Measurements from ENCODE around the gene PRMT7. TPM values are rescaled to one million over a fixed set of nuclear protein-coding genes. Genes with fewer than 3 reads are reported as not detected.

Gene PRMT7
- polyA plus RNA-seq, 1 donor (not counting 4 experiments of a cell fraction or from before 2014, with no cell fraction given) = 27.4 TPM

DNA sequence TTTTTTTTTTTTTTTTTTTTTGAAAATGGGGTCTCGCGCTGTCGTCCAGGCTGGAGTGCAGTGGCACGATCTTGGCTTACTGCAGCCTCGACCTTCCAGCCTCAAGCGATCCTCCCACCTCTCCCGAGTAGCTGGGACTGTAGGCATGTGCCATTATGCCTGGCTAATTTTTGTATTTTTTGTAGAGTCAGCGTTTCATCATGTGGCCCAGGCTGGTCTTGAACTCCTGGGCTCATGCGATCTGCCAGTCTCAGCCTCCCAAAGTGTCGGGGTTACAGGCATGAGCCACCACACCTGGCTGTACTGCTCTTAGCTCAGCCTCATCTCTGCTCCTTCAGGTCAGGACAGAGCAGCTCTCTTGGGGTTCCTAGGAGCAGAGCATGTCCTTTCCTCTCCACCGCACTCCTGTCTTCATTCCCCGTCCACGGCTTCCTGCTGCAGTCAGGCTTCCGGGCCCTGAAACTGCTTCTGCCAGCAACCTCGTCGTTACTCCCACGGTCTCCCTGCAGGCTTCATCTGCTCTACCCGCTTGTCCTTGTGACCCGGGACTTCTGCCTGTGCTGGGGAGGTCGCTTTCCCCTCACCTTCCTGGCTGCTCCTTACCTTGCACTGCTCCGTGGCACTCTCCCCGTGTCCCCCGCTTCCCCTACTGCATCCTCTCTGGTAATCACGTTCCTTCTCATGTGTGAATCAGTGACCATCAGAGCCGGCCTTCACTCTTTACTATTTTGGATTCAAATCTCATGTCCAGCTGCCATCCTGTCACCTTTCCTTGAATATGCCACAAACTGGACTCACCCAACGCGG is 38.0 kb downstream of the PRMT7 start:
- H3K9ac ChIP-seq (ENCODE audit: control insufficient read depth, extremely low read depth, insufficient read depth, low read length) = no peak overlapping the region
- dilution Hi-C loops (cut with MboI; ENCODE audit: extremely low pct_ligation_motif_present, low sequenced_read_pairs) = no loop called here
- H2AFZ ChIP-seq (ENCODE audit: control insufficient read depth, low read length) = no peak overlapping the region
- H3K27ac ChIP-seq (ENCODE audit: control insufficient read depth, insufficient read depth, low read length) = no peak overlapping the region
- FAIRE-seq = no peak
- peaks cover 7% of the 10 kb centered on the region for H3K4me1 ChIP-seq (ENCODE audit: control insufficient read depth, extremely low read depth, insufficient read depth, low read length)
- no peak overlapping the region for H3K4me2 ChIP-seq (ENCODE audit: control insufficient read depth, extremely low read depth, insufficient read depth, low read depth, low read length)
- TF ChIP-seq, protein P1, sequence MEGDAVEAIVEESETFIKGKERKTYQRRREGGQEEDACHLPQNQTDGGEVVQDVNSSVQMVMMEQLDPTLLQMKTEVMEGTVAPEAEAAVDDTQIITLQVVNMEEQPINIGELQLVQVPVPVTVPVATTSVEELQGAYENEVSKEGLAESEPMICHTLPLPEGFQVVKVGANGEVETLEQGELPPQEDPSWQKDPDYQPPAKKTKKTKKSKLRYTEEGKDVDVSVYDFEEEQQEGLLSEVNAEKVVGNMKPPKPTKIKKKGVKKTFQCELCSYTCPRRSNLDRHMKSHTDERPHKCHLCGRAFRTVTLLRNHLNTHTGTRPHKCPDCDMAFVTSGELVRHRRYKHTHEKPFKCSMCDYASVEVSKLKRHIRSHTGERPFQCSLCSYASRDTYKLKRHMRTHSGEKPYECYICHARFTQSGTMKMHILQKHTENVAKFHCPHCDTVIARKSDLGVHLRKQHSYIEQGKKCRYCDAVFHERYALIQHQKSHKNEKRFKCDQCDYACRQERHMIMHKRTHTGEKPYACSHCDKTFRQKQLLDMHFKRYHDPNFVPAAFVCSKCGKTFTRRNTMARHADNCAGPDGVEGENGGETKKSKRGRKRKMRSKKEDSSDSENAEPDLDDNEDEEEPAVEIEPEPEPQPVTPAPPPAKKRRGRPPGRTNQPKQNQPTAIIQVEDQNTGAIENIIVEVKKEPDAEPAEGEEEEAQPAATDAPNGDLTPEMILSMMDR (optimal IDR thresholded peaks at IDR 0.05 in 1 of 3, IDR thresholded peaks at IDR 0.05 in 1 of 3, conservative IDR thresholded peaks at IDR 0.05 in 1 of 3; ENCODE audit: extremely low read depth in 1 of 3, insufficient read depth in 2 of 3, low read length in 3 of 3) = no peak
- TF ChIP-seq EZH2 (IDR thresholded peaks at IDR 0.05; ENCODE audit: low read length) = no peak
- no peak overlapping the region for H3K4me3 ChIP-seq (ENCODE audit: control insufficient read depth in 2 of 3, extremely low read depth in 1 of 3, insufficient read depth in 2 of 3, low read depth in 1 of 3, low read length in 3 of 3)
- H3K79me2 ChIP-seq (ENCODE audit: control insufficient read depth, insufficient read depth, low read length) = no peaks in the 10 kb centered on the region
- no peak for DNase-seq (ENCODE audit: low read depth, low spot score)
- no peaks in the 10 kb centered on the region for H3K27me3 ChIP-seq (ENCODE audit: control insufficient read depth, extremely low read depth, insufficient read depth, low read length)
- no peaks in the 10 kb centered on the region for H3K9me1 ChIP-seq (ENCODE audit: control insufficient read depth, extremely low read depth, insufficient read depth, low read length)
- H3K9me3 ChIP-seq (ENCODE audit: control insufficient read depth, low read depth, low read length) = no peaks in the 10 kb centered on the region
- H3K36me3 ChIP-seq (ENCODE audit: control insufficient read depth in 2 of 2, extremely low read depth in 1 of 2, insufficient read depth in 2 of 2, low read length in 2 of 2) = peaks cover 18 to 34% of the 10 kb centered on the region in 2 experiments
- H4K20me1 ChIP-seq (ENCODE audit: control insufficient read depth, extremely low read depth, insufficient read depth, low read length) = peaks cover 4% of the 10 kb centered on the region

DNA sequence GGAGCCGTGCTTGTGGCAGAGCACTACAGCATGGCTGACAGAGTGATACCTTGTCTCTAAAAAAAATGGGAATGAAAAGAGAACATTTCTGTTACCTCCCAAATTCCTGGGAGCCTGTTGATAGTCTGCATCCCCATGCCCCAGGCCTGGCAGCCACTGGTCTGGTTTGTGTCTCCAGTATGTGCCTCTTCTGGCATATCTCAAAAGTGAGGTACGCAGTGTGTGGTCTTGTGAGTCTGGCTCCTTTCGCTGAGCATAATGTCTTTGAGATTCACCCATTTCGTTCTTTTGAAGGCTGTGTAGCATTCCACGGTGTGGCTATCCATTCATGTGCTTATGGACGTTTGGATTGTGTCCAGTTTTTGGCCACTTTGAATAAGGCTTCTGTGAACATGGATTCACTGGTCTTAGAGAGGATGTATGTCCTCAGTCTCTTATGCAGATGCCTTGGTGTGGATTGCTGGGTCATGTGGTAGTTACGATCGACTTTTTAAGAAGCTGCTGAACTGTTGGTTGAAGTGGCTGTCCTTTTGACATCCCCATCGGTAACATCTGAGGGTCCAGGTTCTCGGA is 39.1 kb downstream of the PRMT7 start:
- Histone ChIP-seq H2AFZ (ENCODE audit: control insufficient read depth, low read length) (no peak overlapping the region), H3K9me1 (ENCODE audit: control insufficient read depth, extremely low read depth, insufficient read depth, low read length) (no peaks in the 10 kb centered on the region), H4K20me1 (ENCODE audit: control insufficient read depth, extremely low read depth, insufficient read depth, low read length) (peaks cover 4% of the 10 kb centered on the region), H3K27me3 (ENCODE audit: control insufficient read depth, extremely low read depth, insufficient read depth, low read length) (no peaks in the 10 kb centered on the region), H3K4me1 (ENCODE audit: control insufficient read depth, extremely low read depth, insufficient read depth, low read length) (peaks cover 7% of the 10 kb centered on the region), H3K79me2 (ENCODE audit: control insufficient read depth, insufficient read depth, low read length) (no peaks in the 10 kb centered on the region), H3K9me3 (ENCODE audit: control insufficient read depth, low read depth, low read length) (no peaks in the 10 kb centered on the region), H3K4me3 (ENCODE audit: control insufficient read depth in 2 of 3, extremely low read depth in 1 of 3, insufficient read depth in 2 of 3, low read depth in 1 of 3, low read length in 3 of 3) (no peak overlapping the region), H3K4me2 (ENCODE audit: control insufficient read depth, extremely low read depth, insufficient read depth, low read depth, low read length) (no peak overlapping the region), H3K27ac (ENCODE audit: control insufficient read depth, insufficient read depth, low read length) (no peak overlapping the region), H3K9ac (ENCODE audit: control insufficient read depth, extremely low read depth, insufficient read depth, low read length) (no peak overlapping the region), H3K36me3 (ENCODE audit: control insufficient read depth in 2 of 2, extremely low read depth in 1 of 2, insufficient read depth in 2 of 2, low read length in 2 of 2) (peaks cover 24 to 31% of the 10 kb centered on the region in 2 experiments)
- TF ChIP-seq, protein P1 (optimal IDR thresholded peaks at IDR 0.05 in 1 of 3, IDR thresholded peaks at IDR 0.05 in 1 of 3, conservative IDR thresholded peaks at IDR 0.05 in 1 of 3; ENCODE audit: extremely low read depth in 1 of 3, insufficient read depth in 2 of 3, low read length in 3 of 3) = no peak
- no peak for TF ChIP-seq EZH2 (IDR thresholded peaks at IDR 0.05; ENCODE audit: low read length)
- dilution Hi-C loops (cut with MboI; ENCODE audit: extremely low pct_ligation_motif_present, low sequenced_read_pairs) = no loop called here
- FAIRE-seq = no peak
- no peak for DNase-seq (ENCODE audit: low read depth, low spot score)

Data from keratinocyte (primary cell).